SH-SY5Y (cell line): ENCODE data around the gene GUCY1A2.

Source experiments
- GATA2 ChIP-seq: IDR thresholded peaks from 2 replicates; pipeline ENCODE4 v1.6.1; 2011; ENCODE audit warnings: mild to moderate bottlenecking, low read depth, low read length
- GATA3 ChIP-seq: IDR thresholded peaks from 2 replicates; pipeline ENCODE4 v1.6.1; 2011; ENCODE audit warnings: low read depth, mild to moderate bottlenecking, low read length, moderate library complexity

GUCY1A2 gene

DNA sequence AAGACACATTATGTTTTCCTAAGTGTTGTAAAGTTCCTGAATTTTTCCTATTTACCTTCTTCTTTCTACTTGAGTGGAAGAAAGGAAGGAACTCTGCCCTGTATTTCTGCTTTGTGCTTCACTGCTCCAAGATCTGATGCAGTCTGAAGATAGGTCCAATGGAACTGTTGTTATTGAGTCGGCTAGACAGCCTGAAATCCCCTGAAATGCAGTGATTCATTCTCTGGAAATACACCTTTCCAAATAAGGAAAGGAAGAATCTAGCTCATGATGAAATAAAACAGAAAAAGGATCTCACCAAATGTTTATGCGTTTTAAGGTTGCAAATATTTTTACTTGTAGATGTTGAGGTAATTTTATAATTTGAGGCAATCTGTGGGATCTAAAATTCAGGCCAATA is 322.8 kb downstream of the GUCY1A2 start:
- TF ChIP-seq GATA2 (no peak), GATA3 (no peak)

DNA sequence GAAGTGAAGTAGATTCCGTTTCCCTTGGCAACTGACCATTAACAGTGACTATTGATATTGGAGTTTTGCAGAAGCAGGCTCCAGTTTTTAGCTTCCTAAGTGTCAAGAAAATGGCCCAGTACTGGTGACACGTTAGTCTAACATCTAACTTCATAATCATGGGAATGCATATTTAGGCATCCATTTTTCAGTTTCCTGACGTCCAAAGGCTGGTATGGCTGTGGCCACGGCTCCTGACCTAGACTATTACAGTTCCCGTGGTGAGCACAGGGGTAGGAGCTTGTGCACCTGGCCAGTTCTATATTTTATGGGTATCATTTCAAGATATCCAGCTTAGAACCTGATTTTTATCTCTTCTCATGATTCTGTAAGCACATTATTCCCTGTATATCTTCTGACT is 323.8 kb downstream of the GUCY1A2 start:
- no peak for TF ChIP-seq GATA2

DNA sequence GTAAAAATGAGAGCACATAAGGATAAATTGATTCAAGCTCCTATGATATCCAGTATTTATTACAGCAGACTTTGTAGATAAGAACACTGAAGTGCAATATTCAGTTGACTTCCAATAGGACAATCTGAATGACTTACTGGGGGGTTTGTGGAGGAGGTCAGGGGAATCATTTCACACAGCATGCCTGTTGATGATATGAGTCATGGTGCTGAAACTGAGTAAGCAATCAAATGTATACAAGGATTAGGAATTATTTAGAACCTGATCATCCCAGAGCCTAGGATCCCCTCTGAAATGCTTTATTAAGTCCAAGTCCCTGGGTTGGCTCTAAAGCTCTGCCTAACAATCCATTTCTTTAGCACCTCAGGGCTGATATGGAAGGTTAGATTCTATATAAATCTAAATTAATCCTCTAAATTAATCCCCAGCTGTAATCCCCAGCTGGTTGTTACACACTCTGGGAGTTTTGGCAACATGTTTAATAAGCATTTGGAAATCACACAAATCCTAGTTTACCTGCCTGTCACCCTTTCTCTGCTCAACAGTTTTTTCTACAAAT is 326.4 kb downstream of the GUCY1A2 start:
- TF ChIP-seq GATA3 (no peak), GATA2 (no peak)

DNA sequence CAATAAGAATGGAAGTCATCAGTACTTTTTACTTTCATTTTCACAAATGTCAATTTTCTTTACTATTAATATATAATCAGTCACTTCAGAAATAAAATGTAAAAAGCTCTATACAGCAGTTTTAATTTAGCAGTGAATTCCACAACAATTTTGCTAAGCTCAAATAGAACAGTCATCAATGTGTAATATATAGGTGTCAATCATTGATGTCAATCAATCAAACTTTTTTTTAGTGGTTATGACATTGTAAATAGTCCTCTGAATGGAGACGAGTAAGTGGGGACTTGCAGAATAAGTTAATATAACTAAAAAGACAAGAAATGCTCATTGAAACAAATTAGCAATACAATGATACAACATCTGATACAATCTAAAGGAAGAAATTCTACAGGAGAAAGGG is 327.4 kb downstream of the GUCY1A2 start:
- TF ChIP-seq GATA2 (no peak), GATA3 (no peak)

DNA sequence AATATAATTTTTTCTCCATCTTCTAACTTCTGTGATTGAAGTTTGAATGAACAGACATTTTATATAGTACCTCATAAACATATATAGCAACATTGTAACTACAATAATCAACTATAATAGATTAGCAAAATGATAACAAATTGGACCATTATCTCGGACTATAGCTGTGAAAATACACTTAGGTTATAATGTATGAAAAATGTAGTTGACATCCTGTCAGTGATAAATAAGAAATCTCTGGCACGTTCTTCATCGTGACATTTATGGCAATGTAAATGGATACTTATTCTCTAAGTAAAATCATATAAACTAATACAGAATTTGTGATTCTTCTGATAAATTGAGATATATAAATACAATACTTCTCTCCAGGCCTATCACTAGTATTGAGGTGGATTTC is 333.3 kb downstream of the GUCY1A2 start:
- no peak for TF ChIP-seq GATA2
- no peak for TF ChIP-seq GATA3

DNA sequence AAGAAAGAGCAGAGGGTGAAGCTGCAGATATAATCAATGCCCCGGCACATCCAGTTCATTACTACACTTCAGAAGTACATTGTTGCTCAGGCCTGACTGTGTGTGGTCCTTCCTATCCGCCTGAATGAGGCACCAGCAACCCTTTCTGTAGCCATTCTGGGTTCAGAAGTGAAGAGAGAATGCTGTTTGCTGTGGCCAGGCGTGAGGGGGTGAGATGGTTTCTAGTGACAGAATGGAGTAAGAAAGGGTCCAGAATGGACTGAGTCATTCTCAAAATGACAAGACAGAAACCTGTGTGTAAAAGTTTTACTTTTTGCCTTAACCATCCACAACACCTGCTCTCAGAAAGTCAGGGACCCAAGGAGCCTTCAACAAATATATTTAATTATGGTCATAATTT is 334.8 kb downstream of the GUCY1A2 start:
- TF ChIP-seq GATA3, result no peak
- no peak for TF ChIP-seq GATA2

DNA sequence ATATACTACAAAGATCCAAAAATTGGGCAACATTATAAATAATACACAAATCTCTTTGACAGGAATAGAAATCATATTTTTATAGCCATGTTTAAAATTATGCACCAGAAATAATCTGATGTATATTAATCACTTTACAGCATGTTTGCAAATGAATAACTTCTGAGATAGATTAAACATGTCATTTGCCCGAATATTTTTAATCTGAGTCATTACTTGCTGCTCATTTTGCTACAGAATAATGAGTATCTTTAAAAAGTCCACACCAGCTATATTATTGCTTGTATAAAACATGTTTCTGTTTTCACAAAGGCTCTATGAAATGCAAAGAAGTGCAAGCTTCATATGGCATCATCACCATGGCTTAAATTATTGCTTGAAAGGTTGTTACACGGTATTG is 336.8 kb downstream of the GUCY1A2 start:
- TF ChIP-seq GATA3 (no peak), GATA2 (no peak)

DNA sequence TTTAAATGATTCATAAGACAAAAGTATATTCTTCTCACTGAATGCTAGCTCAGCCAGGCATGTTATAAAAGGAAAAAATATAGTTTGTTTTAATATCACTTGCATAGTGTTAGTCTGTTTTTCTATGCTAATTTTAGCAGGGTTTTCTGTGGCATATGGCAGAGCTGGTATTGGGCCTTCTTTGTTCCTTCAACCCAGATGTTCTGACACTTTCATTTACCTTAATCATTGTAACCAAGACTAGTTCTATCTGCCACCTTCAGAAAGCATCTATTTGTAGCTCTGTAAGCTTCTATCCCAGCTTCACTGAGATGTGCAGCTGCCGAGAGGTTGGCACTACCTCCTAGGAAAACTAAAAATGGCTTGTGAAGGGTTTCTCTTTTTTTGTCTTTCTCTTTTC is 338.7 kb downstream of the GUCY1A2 start:
- TF ChIP-seq GATA2 (no peak), GATA3 (no peak)

DNA sequence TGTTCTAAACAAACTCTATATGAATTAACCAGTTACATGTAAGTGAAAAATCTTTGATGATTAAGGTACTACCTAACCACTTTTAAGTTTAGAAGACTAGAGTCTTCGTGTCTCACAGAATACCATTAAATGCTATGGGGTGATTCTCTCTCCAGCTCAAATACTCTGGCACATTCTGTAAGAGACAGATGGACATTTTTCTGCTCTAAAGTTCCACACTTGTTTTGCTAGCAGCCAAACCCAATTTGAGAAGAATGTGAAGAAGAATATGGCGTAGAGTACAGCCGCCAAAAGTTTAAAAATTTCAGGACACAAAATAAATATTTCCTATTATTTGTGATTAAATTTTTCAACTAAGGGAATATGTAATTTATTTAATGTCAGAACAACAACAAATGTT is 339.1 kb downstream of the GUCY1A2 start:
- TF ChIP-seq GATA3 (no peak), GATA2 (no peak)

DNA sequence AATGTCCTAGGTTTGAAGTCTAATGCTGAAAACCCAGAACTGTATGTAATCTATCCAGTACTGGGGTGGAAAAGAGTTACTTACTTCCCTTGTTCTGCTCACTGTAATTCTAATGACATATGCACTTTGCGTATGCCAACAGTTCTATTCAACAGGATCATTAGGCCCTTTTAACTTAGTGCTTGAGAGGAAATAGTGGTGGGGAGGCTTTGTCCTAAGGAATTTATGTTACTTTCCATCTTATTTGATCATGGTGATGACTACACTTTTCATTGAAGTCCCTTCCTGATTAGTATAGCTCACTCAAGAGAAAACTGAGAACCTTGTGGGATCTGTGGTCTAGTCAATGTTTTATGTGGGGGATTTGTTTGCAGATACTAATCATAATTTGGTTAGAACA is 348.2 kb downstream of the GUCY1A2 start:
- TF ChIP-seq GATA2 (no peak), GATA3 (no peak)

DNA sequence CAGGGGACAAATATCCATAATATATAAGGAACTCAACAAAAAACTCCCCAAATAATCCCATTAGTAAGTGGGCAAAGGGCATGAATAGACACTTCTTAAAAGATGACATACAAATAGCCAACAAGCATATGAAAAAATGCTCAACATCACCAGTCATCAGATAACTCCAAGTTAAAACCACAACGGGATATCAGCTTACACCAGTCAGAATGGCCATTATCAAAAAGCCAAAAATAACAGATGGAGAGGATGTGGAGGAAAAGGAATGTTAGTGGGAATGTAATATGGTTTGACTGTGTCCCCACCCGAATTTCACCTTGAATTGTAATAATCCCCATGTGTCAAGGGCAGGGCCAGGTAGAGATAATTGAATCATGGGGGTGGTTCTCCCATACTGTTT is 350.1 kb downstream of the GUCY1A2 start:
- TF ChIP-seq GATA3 (no peak), GATA2 (no peak)

DNA sequence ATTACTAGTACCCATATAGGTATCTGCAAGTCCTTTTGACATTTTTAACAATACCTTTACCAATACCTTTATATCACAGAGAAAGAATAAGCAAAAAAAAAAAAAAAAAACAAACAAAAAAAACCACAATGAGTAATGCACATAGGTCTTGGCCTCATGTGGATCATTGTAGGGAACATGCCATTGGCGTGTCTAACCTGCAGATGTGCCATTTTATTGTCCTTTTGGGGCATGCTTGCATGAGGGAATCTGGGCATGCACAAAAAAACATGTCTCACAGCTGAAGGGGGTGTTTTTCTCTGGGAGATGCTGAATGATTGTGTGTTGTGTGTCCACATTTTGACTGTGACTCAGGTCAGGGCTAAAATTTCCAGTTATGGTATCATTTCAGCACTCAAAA is 361.6 kb downstream of the GUCY1A2 start:
- TF ChIP-seq GATA3 (no peak), GATA2 (no peak)

DNA sequence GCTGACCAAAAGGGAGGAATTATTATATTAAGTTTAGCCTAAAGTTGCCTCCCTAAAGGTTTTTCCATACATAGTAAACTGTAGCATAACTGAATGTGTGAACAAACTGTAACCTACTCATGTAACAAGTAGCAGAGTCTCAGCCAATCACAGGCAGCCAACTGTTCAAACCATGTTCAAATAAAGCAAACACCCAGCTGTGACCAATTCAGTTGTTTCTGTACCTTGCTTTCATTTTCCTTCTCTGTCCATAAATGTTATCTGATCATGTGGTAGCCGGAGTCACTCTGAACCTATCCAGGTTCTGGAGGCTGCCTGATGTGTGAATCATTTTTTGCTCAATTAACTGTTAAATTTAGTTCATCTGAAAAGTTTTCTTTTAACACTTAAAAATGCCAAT is 373.5 kb downstream of the GUCY1A2 start:
- TF ChIP-seq GATA3 (no peak), GATA2 (no peak)

DNA sequence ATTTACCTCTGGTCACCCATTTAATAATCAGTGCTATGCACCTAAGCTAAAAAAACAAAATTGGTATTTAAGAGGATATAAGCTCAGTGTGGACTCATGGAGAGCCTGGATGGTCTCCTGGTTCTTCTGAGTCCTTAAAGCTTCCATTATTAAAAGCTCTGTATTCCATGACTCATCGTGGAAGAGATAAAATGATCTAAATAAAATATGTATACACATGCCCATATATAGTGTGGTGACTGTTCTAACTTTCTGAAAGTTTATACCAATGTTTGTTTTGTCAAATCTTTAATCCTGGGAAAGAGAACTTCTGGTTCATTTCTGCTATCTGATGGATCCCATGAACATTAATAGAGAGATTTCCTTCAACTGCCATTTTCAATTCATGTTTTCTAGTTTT is 375.9 kb downstream of the GUCY1A2 start:
- TF ChIP-seq GATA2 (no peak), GATA3 (no peak)

DNA sequence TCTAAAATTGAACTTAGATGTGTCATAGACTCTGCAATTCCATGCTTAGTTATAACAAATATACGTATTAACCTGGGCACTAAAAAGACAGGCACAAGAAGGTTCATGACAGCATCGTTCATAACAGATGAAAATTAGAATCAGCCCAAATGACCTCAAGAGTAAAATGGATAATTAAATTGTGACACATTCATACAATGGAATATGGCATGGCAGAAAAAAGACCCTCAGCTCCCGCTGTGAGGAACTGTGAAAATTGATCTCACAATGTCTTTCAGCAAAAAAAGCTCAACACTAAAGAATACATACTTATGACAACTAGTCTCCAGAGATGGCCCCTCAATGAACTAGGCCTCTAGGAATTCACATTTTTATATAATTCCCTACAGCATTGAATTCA is 386.0 kb downstream of the GUCY1A2 start:
- TF ChIP-seq GATA3, result no peak
- no peak for TF ChIP-seq GATA2

DNA sequence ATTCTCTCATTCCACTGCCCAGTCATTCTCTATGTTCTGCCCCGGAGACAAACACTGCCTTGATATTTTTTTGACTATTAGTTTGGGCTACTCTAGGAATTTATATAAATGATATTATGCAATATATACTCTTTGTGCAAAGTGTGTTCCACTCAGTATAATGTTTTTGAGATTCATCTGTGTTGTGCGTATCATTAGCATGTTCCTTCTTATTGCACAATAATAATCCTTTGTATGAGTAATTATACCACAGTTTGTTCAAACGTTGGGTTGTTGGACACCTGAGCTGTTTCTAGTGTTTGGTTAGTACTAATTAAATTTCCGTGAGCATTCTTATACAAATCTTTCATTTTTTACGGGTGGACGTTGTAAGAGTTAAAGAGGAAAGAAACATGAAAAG is 390.6 kb downstream of the GUCY1A2 start:
- TF ChIP-seq GATA2, result no peak
- no peak for TF ChIP-seq GATA3
